NCI-H460 (cell line): ENCODE results near the gene NTRK3. TPM values are rescaled to one million over a fixed set of nuclear protein-coding genes. Genes with fewer than 3 reads are reported as not detected.

Experiments
- DNase-seq: peaks from one replicate; pipeline ENCODE4 v3.0.0-alpha.2; 2016; ENCODE audit warnings: low read depth; ENCODE audit errors: extremely low read depth
- polyA plus RNA-seq: library from polyadenylated mRNA; depleted of rRNA; stranded (reverse); fragments of >200 nt; gene quantifications from 2 replicates; pipeline ENCODE4 v1.2.3, GENCODE V29; 2014; cell fraction: nucleus; rRNA removed
- total RNA-seq: library from RNA; depleted of rRNA; stranded (reverse); fragments of >200 nt; shearing (Covaris generic); gene quantifications from 2 replicates; pipeline ENCODE4 v1.2.3, GENCODE V29; 2014; rRNA removed

Gene NTRK3
- not detected in 2 replicates for total RNA-seq
- not detected in 2 replicates for polyA plus RNA-seq

DNA sequence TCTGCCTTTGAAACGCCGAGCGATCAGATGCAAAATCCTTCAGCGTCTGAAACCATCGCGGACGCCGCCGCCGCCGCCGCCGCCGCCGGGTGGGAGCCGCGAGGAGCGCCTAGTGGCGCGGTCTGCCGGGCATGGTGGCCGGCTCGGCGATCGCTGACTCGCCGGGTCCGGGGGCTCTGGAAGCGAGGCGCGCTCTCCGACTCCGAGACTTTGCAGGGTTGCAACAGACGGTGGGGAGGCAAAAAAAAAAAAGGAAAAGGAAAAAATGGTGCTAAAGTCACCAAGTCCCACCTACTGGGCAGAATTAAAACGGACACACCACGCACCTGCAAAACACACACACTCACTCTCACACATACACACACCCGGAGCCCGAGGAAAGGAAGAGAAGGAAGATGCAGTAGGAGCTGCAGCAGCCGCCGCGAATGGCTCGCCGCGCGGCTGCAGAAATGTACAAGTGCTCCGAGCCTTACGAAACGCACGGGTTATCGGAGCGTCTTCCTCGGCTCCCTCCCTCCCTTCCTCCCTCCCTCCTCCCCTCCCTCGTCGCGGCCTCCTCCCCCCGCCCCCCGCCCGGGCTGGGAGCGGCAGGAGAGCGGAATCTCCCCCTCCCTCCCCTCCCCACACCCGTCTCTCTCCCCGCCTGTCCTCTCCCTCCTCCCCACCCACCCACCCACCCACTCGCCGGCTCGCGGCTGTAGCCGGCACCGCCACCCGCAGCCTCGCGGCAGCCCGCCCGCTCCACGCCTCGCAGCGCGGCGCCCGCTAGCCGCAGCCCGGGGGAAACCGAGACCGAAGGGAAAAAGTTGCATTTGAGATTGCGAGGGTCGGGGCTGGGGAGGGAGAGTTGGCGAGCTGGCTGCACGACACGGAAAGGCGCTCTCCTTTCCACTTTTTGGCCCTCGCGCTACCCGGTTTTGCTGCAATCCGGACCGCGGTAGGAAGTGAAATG lies at the start of gene NTRK3:
Gene NTRK3 (minus strand): TSS at position 461 of the 952 bp plus-strand sequence. CDS start 586 bp downstream, outside the sequence.
- DNase-seq, result no peak

DNA sequence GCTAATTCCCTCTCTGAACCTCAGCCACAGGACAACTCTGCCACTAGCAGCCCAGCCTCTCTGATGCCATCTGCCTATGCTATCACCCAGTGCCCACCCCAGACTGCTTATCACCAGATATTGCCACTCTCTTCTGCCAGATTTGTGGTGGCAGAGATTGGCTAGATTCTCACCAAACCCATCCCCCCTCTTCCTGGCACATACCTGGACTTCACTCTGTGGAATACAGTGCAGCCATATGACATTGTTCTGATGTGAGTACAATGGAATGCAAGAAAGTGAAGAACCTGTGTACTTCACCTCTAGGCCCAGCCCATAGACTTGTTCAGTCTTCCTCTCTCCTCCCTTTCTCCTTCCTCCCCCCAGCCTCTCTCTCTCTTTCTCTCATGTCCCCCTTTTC lies 46.9 kb upstream of the NTRK3 start:
- no peak for DNase-seq

DNA sequence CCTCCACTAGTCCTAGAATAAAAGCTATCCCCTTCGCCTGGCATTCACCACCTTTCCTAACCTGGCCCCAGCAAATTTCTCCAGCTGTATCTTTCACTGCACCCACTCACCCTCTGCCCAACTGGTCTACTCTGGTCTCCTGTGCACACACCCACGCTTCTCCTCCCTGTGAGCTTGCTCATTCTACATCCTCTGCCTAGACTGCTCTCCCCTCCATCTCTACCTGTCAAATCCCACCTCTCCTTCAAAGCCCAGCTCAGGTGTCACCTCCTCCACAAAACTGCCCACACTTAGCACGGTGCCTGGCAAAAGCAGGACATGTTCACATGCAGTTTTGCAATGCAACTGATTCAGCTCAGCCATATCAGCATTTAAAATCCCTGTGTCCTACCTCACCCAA lies 45.8 kb upstream of the NTRK3 start:
- DNase-seq, result no peak

DNA sequence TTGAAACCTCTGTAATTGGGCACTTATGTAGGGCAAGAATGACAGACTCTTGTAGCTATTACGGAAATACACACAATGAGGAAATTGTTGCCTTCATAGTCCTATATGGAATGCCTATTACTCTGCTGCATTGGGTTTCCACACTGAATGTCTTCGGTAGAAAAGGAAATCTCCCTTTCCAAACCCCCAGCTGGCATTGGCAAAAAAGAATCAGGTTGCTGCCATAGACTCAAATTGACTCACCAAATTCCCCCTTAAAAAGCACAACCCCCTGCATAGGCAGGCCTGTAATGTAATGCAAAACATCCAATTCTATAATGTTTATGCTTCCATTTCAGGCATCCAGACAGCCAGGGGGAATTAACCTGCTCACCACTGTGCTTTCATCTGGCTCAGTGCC lies 44.8 kb upstream of the NTRK3 start:
- DNase-seq, result no peak

DNA sequence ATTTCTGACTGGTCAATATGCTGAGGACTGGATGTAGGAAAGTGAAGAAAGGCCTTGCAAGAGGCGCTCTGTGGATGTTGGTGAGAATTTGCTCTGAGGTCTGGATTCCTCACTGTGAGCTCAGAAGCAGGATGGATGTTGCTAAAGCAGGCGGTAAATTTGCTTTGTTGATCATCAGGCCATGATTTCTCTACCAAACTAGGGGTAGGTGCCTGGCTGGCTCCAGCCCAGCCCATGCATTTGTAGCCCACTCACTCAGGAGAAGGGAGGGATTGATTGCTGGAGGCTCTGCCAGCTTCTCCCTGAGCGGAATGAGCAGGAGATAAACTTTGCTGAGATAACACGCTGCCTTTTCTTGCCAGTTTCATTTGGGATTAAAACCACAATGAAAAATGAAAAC lies 44.3 kb upstream of the NTRK3 start:
- no peak for DNase-seq

DNA sequence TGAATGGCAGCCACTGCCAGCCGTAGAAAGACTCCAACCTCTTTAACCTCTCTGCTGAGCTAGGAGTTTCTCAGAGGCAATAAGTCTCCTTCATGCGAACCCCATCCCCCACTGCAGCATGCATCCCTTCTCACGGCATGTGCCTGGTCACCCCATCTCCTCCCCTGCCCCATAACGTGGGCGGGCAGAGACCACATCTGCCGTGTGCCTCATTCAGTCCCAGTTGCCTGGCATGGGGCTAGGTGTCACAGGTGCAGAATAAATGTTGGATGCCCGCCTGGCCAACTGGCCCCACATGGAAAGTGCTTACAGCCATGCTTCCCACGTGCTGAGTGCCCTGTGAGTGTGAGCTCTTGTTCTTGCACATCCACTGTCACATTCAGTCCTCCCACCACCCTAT lies 43.5 kb upstream of the NTRK3 start:
- no peak for DNase-seq

GRCh38 chr15:88299497-88299896 lies 43.0 kb upstream of the NTRK3 start:
- no peak for DNase-seq

DNA sequence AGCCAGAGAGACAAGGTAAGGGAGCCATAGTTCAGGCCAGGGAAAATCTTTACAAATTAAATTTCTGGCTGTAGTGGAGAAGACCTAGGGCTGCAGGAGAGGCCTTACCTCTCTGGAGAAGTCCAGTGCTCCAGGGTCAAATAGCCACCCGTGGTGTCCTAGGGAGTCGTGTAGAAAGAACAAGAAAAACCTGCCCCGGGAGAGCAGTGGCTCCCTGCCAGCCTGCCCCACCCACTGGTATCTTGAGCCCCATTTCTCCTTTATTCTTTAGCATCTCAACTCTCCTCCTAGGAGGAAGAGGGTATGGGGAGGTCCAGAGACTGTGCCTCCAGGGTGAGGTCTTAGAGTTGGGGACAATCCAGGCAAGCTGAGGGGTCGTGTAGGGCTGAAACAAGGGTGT lies 32.1 kb upstream of the NTRK3 start:
- DNase-seq, result no peak

DNA sequence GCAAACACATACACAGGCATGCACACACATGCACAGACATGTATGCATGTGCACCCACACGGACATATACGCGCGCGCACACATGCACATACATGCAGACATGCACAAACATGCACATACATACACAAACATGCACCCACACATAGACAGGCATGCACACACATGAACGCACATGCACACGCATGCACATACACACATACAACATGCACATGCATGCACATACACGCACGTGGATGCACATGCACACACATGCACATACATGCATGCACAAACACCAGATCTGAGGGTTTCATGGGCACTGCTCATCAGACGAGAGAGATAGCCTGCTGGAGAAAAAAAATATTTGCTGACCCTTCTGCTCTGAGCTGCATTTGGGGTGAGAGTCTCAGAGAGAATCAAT lies 31.7 kb upstream of the NTRK3 start:
- no peak for DNase-seq

GRCh38 chr15:88284318-88284998 lies 27.9 kb upstream of the NTRK3 start:
- no peak for DNase-seq

GRCh38 chr15:88282614-88283013 lies 26.1 kb upstream of the NTRK3 start:
- no peak for DNase-seq

- no peak for DNase-seq
Observed at GRCh38 chr15:88276821-88277410, 20.4 kb upstream of the NTRK3 start.

DNA sequence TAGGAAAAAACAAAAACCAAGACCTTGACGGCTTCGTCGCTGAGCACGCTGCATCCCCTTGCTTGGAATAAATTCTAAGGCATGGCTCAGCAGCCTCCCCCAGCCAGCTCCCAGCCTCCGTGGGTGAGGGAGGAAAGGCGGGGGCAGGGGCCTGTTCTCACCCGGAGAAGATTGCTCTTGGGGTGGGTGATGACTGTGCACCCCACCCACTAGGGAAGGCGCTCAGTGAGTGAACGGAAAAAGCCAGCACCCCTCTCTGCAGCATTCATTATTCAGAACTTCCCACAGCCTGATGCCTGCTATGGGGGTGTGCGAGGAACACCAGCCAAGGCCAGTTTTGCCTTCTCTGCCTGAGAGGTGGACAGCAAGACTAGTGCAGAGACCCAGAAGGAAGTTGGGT lies 19.3 kb upstream of the NTRK3 start:
- no peak for DNase-seq

GRCh38 chr15:88274553-88275460 lies 18.3 kb upstream of the NTRK3 start:
- DNase-seq, result peak; percentile 38

DNA sequence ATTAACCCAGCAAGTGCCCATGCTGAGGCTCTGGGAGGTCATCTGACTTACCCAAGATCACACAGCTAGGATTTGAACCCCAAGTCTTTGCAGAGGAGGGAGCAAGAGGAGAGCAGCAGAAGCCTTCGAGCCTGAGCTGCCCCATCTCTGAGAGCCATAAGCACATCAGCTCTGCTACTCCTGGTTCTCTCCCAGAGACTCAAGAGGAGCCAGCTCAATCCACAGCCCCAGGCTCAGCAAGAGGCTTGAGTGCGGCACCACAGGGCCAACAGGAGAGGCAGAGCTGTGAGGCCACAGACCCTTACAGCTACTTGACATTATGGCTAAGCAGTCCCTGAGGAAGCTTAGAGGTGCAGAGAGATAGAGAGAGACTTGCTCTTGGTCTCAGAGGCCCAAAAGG lies 15.9 kb upstream of the NTRK3 start:
- no peak for DNase-seq

DNA sequence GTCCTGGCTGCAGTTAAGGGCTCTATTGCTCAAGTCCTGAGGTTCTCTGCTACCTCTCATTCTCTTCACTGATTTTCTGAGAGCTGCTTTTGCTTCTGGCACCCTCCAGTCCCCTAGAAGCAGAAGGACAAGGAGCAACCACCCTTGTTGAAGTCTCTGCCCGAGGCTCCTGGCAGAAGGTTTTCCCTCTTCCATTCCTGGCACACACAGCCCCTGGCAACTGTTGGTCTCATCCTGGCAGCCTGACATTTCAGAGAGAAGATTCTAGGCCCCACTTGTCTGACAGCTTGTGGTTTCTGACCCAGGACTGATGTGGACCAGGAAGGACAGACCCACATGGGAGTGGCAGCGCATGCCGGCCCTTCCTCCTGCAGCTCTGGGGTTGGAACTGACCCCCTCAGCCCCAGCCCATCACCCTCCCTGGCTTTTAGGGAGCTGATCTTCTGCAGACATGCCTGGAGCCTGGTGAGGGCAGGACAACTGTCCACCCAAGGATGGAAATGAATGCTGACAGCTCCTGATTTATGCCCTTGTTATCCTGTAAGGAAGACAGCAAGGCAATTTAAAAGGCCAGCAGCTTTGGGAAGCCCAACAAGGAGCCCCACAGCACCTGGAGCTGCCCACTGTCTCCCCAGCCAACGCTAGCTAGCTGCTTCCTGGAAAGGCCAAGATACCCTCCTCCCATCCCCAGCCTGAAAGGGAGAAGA lies 13.0 kb upstream of the NTRK3 start:
- no peak for DNase-seq

- DNase-seq, result no peak
Observed at GRCh38 chr15:88267720-88268119, 11.2 kb upstream of the NTRK3 start.

DNA sequence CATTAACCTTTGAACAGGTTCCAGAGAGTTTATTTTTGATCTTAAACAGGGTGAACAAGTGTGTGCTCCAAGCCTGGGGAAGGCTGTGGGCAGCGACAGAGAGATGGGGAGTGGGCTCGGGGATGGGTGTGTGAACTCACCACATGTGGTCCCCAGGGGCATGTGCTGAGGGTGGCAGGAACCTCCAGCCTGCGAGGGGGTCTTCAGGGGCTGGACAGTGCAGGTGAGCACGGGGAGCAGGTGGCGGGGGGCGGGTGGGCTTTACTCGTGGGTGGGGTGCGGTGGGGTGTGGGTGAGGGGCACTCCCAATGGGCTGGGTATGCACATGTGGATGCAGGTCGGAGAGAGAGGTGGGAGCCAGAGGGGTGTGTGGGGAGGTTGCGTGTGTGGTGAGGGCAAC lies 9.6 kb upstream of the NTRK3 start:
- no peak for DNase-seq

- no peak for DNase-seq
Observed at GRCh38 chr15:88264622-88265021, 8.1 kb upstream of the NTRK3 start.

DNA sequence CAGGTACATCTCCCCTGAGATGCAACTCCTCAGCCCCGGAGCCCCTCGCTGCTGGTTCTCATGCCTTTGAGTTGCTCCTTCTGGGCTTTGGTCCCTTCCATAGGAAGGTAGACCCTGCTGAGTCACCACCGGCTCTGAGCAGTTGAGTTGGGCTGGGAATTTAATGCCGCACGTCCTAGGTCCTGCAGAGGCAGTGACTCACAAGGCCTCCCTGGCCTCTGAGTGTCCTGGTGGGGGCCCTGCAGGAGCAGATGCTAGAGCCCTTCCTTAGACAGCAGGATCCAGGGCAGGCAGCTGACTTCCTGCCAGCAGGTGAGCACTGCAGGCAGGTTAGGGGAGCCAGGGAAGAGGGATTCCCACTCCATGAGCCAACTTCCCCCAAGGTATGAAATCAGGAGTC lies 5.5 kb upstream of the NTRK3 start:
- no peak for DNase-seq
